Measurements from ENCODE around the gene PEX11B.

The PEX11B gene

GRCh38 chr1:145918144-145918991, at the start of gene PEX11B:
PEX11B (minus strand) TSS chr1:145918717; CDS start chr1:145918688, 29 bp downstream.
- peak; percentile 87 for DNase-seq (ENCODE audit: low read depth)

DNA sequence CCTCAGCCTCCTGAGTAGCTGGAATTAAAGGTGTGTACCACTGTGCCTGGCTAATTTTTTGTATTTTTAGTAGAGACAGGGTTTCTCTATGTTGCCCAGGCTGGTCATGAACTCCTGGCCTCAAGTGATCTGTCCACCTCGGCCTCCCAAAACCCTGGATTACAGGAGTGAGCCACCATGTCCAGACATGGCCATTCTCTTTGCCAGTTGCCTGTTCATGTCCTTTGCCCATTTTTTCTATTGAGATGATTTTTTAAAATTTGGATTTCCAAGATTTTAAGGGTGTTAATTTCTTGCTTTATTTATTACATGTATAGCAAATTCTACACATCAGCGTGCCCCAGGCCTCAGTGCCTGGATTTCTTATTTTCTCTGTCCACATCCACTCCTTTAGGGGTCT, 48.8 kb upstream of the PEX11B start:
- no peak for DNase-seq (ENCODE audit: low read depth)

- no peak for DNase-seq (ENCODE audit: low read depth)
Measured at GRCh38 chr1:145965119-145965744, 46.7 kb upstream of the PEX11B start.

DNA sequence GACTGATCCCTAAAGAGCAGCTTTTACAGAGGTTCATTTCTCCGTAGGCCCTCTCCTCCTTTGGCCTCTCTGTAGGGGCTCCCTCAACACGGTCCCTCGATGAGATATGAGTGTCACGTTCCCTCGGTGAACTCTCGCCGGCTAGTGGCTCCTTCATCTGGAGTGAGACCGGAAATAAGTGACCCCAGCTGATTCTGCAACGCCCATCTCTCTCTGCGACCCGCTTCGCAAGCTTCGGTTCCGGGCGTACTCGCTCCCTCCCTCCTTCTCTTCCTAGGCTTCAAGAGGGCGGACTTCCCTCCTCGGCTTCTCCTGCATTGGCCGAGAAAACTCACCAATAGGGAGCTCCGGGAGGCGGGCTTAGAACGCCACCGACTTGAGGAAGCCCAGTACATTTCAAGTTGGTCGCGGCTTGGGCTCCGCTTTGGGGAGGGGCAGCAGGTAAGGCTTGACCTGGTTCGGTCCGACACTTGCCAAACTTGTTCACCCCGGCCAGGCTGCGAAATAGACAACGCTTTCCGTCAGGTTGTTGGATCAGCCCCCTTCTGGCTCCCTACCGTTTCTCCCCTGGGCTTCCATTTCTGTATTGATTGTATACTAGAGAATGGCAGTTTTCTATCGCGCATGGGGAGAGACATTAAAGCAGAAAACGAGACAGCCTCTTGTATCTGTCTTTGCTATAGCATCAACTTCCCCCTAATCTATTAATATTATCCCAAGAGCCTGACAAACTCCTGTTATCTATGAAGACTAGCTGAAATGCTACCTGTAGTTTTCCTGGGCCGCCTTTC, 46.0 kb upstream of the PEX11B start, which contains the start of the genes ANKRD34A and POLR3GL:
Gene ANKRD34A (minus strand): TSS at position 248 of the 791 bp plus-strand sequence. CDS start 2,816 bp downstream, outside the sequence.
Gene POLR3GL (plus strand): TSS at position 363 of the 791 bp plus-strand sequence. CDS start 10,176 bp downstream, outside the sequence.
- peak; percentile 89 for DNase-seq (ENCODE audit: low read depth)

DNA sequence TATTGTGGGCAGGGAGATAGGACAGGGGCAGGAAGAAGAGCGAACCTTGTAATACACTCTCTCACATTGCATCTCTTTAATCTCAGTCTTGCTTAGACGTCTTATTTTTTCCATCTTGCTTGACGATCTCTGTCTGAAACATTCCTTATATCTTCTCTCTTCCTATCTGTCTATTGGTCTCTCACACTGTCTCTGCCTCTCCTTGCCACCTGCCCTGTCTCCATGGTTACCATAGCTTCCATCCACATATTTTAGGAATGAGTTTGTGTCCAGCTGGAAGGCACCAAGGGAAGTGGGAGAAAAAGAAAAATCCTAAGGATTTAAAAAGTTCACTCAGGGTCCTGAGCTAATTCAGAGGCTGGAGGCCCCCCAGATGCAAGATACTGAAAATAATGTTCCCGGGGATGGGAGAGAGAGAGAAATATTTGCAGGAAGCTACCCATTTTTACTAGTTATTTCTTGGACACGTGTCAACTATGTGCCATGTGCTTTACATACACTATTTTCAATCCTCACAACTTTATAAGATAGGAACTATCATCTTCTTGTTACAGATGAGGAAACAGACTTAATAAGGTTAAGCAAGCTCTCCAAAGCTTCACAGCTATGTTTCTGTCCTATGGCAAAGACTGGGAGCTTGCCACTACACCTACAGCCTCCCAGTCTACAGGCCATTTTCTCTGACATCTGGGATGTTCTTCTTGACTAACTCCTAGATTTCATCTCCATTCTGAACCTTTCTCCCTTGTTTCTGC, 44.9 kb upstream of the PEX11B start:
- no peak for DNase-seq (ENCODE audit: low read depth)

DNA sequence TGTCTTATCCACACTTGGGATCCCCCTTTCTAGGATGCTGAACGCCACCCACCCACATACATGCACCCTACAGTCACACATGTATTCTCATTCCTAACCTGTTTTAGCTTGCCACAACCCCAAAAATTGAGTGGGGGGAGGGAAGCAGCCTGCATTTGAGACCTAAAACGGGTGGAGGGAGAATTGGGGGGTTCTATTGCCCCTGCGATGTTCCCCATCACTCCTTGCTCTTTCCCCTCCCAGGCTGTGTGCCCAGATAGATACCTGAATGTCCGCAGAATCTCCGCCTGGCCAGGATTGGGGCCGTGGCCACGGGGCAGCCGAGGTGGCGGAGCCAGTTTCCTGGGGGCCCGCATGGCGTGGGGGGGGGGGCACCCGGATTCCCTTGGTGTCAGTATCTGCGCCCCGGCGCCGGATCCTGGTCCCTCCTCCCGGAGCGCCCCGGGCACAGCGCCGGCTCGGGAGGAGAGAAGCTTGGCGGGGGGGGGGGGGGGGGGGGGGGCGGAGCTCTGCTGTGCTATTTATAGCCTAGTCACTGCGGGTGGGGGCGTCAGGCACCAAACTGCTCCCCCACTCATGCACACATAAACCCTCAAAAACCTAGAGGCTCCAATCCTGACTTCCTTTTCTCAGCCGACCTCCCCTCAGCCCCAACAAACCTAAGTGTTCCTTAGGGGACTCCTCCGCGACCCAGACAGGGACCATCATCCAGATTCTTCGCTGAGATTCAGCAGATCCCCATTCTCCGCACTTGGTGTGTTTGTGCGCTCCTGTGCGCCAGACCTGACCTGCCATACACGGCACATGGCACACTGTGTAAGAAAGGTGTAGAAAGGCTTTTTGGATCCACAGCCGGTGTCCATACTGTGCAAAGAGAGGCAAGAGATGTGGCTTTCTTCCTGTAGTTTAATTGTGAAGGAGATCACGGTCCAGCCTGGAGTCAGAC, 43.9 kb upstream of the PEX11B start:
- peak; percentile 29 for DNase-seq (ENCODE audit: low read depth)

DNA sequence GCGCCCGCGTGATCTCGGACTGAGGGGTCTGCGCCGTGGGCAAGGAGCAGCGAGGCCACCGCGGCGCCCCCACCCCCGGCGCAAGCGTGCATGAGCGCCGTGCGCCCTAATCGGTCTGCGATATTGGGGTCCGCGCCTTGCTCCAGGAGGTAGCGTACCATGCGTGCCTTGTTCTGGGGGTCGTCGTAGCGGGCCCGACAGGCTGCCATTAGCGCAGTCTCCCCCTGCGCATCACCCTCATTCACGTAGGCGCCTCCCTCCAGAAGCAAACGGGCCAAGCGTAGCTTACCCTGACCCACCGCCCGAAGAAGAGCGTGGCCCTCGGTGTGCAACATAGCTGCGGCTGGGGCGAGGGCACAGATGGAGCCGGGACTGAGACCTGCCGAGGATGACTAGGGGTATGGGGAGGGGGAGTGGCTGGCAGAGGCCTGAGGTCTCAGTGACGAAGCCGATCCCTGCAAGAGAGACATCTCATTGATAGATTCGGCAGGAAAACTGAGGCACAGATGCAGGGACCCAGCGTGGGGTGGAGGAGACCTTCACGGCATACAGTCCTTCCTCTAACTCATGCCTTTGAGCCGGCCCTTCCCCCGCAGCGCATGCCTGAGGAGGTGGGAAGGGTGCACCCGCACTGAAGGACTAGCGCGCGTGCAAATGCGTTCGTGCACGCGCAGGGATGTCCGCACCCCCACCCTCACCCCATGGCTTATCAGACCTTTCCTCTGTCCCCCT, 43.1 kb upstream of the PEX11B start:
- no peak for DNase-seq (ENCODE audit: low read depth)

GRCh38 chr1:145961109-145961424, 42.5 kb upstream of the PEX11B start:
- DNase-seq (ENCODE audit: low read depth) = no peak

DNA sequence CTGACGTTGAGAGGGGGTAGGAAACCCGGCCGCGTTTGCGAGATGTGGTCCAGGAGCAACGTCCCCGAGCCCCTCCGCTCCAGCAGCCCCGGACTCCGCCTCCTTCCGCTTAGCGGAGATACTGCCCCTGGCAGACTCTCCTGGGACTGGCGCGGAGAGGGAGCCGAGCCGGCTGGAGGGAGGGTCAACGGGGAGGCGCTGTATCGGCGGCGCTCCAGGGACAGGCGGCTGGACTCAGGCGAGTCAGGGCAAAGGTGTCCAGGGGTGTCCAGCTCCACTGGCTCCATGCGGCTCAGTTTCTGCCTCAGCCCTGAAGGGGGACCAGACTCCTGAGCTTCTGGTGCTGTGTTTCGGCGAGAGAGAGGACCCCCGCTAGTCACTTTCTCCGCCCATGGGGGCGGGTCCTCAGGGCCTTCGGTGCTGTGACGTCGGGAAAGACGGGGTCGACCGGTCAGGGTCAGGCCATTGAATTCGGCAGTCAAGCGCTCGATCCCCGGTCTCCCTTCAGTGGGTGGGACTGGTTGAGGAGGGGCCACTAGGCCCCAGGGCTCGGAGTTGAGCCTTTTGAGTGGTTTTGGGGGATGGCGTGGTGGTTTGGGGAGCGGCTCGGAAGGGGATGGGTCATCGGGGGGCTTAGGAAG, 42.1 kb upstream of the PEX11B start:
- peak; percentile 56 for DNase-seq (ENCODE audit: low read depth)

- no peak for DNase-seq (ENCODE audit: low read depth)
Measured at GRCh38 chr1:145959957-145960467, 41.5 kb upstream of the PEX11B start.

- DNase-seq (ENCODE audit: low read depth) = no peak
Measured at GRCh38 chr1:145959333-145959732, 40.8 kb upstream of the PEX11B start.

- no peak for DNase-seq (ENCODE audit: low read depth)
Measured at GRCh38 chr1:145958734-145959133, 40.2 kb upstream of the PEX11B start.

- peak; percentile 93 for DNase-seq (ENCODE audit: low read depth)
Measured at GRCh38 chr1:145957443-145958319, 39.2 kb upstream of the PEX11B start, which contains the start of gene LIX1L. LIX1L (minus strand) TSS chr1:145958017; CDS start chr1:145957927, 90 bp downstream.

DNA sequence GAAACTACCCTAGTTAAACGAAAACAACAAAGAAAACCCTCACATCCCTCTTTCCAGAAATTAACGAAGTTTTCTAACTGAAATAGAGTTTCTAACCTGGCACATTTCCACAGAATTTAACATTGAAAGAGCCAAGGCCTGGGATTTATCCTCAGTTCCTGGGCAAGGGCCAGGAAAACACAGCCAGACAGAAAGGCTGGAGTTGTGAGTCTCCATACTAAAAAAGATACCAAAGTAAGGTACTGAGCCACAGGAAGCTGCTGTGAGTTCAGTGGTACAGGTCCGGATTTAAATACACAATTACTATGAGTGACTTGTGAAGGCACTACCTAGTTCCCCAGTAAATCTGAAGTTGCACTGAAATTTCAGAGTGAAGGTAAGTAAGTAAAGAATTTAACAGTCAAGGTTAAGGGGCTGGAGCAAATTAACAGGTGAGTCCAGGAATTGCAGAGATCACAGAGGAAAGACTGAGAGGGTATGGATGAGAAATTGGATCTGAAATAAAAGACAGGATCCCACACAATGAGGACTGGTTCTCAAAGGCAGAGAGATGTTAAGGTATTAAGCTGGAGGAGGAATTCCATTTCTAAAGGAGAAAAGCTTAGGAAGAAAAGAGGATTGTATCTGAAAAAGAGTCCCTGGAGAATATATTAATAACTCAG, 38.4 kb upstream of the PEX11B start:
- DNase-seq (ENCODE audit: low read depth) = no peak

GRCh38 chr1:145956361-145956760, 37.8 kb upstream of the PEX11B start:
- DNase-seq (ENCODE audit: low read depth) = no peak

DNA sequence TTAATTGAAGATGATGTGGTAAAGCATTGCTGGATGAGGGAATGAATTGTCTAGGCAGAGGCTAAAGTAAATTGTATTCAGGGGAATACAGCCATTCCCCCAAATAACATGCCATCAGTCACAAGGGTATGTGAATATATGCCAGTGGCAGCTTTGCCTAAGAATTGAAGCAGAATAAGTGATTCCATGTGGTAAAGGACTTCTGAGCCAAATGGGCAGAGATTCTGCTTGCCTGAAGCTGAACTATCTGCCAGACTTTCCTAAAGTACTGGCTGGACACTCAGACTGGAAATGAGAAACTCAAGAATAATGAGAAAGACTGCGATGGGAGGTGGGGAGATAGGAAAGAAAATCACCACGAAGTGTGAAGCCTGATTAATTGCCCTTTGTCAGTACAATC, 36.9 kb upstream of the PEX11B start:
- DNase-seq (ENCODE audit: low read depth) = no peak

DNA sequence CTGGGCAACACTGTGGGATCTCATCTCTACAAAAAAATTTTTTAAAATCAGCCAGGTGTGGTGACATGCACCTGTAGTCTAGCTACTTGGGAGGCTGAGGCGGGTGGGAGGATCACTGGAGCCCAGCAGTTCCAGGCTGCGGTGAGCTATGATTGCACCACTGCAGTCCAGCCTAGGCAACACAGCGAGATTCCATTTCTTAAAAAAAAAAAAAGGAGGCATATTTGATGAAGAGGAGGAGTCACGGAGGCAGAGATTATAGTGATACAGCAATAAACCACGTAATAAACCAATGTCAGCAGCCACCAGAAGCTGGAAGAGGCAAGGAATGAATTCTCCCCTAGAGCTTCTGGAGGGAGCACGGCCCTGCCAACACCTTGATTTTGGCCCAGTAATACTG, 35.3 kb upstream of the PEX11B start:
- DNase-seq (ENCODE audit: low read depth) = no peak

DNA sequence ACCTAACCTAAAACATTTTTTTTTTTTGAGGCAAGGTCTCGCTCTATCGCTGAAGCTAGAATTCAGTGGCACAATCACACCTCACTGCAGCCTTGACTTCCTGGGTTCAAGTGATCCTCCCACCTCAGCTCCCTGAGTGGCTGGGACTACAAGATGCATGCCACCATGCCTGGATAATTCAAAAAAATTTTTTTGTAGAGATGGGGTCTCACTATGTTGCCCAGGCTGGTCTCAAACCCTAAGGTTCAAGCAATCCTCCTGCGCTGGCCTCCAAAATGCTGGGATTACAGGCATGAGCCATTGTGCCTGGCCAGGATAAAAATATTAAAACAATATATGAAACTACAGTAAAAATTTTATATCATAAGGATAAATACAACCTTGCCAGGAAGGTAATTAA, 34.4 kb upstream of the PEX11B start:
- no peak for DNase-seq (ENCODE audit: low read depth)
